IPS-18c (cell line): Measurements from ENCODE around the gene TUNAR.
"Not testable (repeated sequence)": the region's sequence is repeated elsewhere in the genome, so short reads cannot be mapped to it uniquely, and the experiment has no call there.

Source experiments
- H3K4me3 ChIP-seq: 2 replicates; pipeline ENCODE4 v1.7.0; 2013; ENCODE audit warnings: low read depth, mild to moderate bottlenecking, low read length, moderate library complexity; ENCODE audit not compliant: insufficient read depth
- H3K9me3 ChIP-seq: one replicate; pipeline ENCODE4 v1.6.1; 2013; ENCODE audit warnings: mild to moderate bottlenecking, low read length, moderate library complexity; ENCODE audit not compliant: control insufficient read depth, insufficient read depth

The TUNAR gene

DNA sequence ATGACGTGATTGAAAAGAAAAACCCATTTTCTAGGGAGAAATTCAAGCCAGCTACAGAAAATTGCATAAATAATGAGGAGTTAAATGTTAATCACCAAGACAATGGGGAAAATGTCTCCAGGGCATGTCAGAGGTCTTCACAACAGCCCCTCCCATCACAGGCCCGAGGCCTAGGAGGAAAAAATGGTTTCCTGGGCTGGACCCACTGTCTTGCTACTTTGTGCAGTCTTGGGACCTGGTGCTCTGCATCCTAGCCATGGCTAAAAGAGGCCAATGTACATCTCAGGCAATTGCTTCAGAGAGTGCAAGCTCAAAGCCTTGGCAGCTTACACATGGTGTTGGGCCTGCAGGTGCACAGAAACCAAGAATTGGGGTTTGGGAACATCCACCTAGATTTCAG, 65.3 kb downstream of the TUNAR start:
- peaks cover 7% of the 10 kb centered on the region for H3K9me3 ChIP-seq
- H3K4me3 ChIP-seq = peak overlapping the region; percentile 29; the same call in 1 of the 2 replicates

DNA sequence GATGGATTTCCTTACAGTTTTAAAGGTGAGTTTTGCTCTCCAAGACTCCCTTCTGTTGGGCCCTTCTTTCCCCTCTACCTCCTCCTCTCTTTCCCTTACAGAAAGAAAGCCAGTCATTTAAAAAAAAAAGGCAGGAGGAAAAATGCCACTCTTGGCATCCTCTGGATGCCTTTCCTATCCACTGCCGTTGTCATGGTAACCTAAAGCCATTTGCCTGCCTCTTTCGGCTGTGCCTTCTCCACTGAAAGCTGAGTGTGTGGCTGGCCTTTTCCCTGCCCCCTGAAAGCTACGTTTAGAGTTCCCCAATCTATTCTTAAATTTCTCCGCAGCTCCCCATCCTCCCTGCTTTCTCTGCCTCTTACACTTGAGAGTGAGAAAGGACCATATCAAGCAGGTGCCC, 67.1 kb downstream of the TUNAR start:
- Histone ChIP-seq H3K9me3 (peaks cover 7% of the 10 kb centered on the region), H3K4me3 (no peak overlapping the region)

- Histone ChIP-seq H3K9me3 (peaks cover 7% of the 10 kb centered on the region), H3K4me3 (no peak overlapping the region)
These were observed 67.8 kb downstream of the TUNAR start for GRCh38 chr14:95944462-95944861.

DNA sequence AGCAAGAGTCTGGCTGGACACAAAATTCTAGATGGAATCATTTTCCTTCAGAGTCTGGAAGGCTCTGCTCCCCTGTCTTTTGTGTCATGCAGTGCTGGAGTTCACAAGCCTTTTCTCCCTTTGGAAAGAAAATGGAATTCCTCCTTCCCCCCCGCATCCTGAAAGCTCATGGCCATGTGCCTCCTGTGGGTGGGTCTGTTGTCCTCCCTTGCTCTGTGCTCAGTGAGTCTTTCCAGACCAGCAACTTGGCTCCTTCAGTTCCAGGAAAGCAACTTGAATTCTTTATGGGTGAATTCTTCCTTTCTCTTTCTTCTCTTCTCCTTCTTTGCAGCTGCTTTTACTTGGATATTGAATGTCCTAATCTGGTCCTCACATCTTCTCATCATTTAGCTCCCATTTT, 70.2 kb downstream of the TUNAR start:
- peaks cover 3% of the 10 kb centered on the region for H3K9me3 ChIP-seq

DNA sequence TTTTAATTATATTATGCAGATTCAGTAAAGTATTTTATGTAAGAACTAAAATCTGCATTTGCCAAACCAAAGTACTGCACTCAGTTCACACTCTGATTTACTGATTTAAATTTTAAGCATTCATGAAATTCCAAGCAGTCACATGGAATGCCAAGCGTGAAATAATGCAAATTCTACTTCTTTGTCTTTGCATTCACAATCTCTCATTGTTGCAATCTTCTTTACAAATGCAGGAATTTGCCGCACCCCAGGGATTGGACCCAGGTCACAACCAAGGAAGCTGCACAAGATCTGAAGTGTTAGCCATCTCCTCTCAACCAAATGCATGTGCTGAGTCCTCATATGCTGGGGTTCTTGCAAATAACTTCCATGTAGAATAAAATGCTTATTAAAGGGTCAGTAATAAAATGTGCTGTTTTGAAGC, 71.9 kb downstream of the TUNAR start:
- Histone ChIP-seq H3K9me3 (no peaks in the 10 kb centered on the region), H3K4me3 (no peak overlapping the region)

More for the DNA sequence above, 70.2 kb downstream of the TUNAR start:
- no peak overlapping the region for H3K4me3 ChIP-seq

DNA sequence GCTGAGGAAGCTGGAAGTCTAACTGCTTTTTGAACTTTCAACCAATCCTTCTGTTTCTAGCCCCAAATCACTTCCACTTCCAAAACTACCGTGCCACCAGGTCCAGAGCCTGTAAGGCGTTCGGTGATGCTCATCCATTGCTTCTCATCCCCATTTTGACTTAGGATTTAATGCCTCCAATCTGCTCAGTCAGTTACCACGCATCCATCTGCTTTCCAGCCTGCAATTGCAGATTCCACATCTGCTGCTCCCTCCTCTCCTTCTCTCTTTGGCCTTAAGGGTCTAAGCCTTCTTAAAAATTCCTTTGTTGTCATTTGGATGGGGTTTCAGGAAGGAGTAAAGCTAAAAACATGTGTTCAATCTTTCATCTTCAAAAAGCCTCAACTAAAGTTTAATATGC, 74.7 kb downstream of the TUNAR start:
- H3K4me3 ChIP-seq = no peak overlapping the region
- no peaks in the 10 kb centered on the region for H3K9me3 ChIP-seq

DNA sequence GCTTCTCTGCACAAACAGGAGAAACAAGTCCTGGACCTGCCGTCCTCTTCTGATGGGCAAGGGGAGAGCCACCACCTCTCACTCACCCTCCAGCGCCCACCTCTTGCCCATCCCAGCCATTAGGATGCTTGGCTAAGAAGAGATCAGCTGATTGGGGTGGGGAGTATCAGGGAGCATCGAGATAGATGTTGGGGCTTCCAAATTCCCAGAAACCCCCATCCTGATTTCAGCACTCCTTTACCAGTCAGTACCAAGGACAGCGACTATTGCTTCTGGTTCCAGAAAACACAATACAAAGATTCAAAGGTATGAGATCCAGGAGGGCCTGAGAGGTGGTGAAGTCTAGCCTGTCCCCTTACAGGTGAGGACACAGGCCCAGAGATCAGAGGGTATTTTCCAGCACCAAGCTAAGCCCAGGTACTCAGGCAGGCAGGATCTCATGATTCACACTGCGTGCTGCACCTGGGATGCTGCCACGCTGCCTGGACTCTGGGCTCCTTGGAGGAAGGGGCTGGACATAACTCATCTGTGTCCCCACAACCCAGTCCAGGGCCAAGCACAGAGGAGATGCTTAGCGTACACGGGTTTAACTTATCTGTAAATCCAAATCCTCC, 76.6 kb downstream of the TUNAR start:
- Histone ChIP-seq H3K4me3 (no peak overlapping the region), H3K9me3 (no peaks in the 10 kb centered on the region)

- no peak overlapping the region for H3K4me3 ChIP-seq
- H3K9me3 ChIP-seq = no peaks in the 10 kb centered on the region
These were observed 80.2 kb downstream of the TUNAR start for GRCh38 chr14:95956601-95957460.

- no peak overlapping the region for H3K4me3 ChIP-seq
- no peaks in the 10 kb centered on the region for H3K9me3 ChIP-seq
These were observed 81.5 kb downstream of the TUNAR start for GRCh38 chr14:95958105-95958504.

- Histone ChIP-seq H3K9me3 (no peaks in the 10 kb centered on the region), H3K4me3 (no peak overlapping the region)
These were observed 82.7 kb downstream of the TUNAR start for GRCh38 chr14:95959317-95959716.

DNA sequence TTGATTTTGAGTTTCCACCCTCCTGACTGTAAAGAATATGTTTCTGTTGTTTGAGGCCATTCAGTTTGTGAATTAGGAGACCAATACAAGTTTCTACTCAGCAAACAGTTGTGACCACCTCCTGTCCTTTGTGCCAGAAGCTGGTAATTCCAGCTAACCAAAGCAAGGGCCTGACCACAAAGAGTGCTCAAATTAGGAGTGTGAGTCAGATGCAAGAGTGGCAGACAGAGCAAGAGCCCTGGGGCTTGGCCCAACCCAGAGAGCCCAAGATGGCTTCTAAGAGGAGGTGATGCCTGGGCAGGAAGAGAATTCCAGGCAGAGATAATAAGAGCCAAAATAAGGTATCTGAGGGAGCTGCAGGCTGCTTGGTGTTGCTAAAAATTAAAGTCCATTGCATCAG, 84.8 kb downstream of the TUNAR start:
- Histone ChIP-seq H3K9me3 (peaks cover 2% of the 10 kb centered on the region), H3K4me3 (no peak overlapping the region)

- Histone ChIP-seq H3K4me3 (no peak overlapping the region), H3K9me3 (peaks cover 2% of the 10 kb centered on the region)
These were observed 88.3 kb downstream of the TUNAR start for GRCh38 chr14:95964901-95965300.

- not testable (repeated sequence) for H3K9me3 ChIP-seq, H3K4me3 ChIP-seq
These were observed 91.4 kb downstream of the TUNAR start for GRCh38 chr14:95968048-95968447.
